Stomach (tissue), 4 donors: ENCODE measurements around the gene NECAB3.

Experiments
- CTCF ChIP-seq, 7 experiments: fragments of 450-650 bp in 4 of 7; fragments of 200-600 bp in 3 of 7; sonication (generic) in 3 of 7; IDR thresholded peaks; one replicate each; pipeline ENCODE4 v1.5.1; 2016 to 2019; ENCODE audit warnings: antibody characterized with exemption in 7 of 7, control low read depth in 2 of 7, mild to moderate bottlenecking in 1 of 7
- POLR2A ChIP-seq, 4 donors: fragments of 450-650 bp; IDR thresholded peaks; one replicate each; pipeline ENCODE4 v1.6.1; 2016; ENCODE audit warnings: antibody characterized with exemption in 4 of 4, control low read depth in 2 of 4, mild to moderate bottlenecking in 1 of 4, moderate library complexity in 1 of 4

- TF ChIP-seq POLR2A (IDR thresholded peaks at IDR 0.05) (no peak), CTCF (IDR thresholded peaks at IDR 0.05) (no peak)
Measured at GRCh38 chr20:33626190-33626589, 48.0 kb downstream of the NECAB3 start.
